B cell (primary cell): ENCODE results near the gene TPCN2.

Source experiments
- EZH2 ChIP-seq: IDR thresholded peaks from 2 replicates; pipeline ENCODE4 v1.6.1; 2012; ENCODE audit warnings: borderline replicate concordance, low read depth, mild to moderate bottlenecking, moderate library complexity, low read length; ENCODE audit not compliant: insufficient read depth, poor library complexity, severe bottlenecking
- TF ChIP-seq, protein P1 (sequence below): fragments of 200-600 bp; IDR thresholded peaks from one replicate; pipeline ENCODE4 v1.8.0; 2022; ENCODE audit warnings: antibody characterized with exemption, mild to moderate bottlenecking

DNA sequence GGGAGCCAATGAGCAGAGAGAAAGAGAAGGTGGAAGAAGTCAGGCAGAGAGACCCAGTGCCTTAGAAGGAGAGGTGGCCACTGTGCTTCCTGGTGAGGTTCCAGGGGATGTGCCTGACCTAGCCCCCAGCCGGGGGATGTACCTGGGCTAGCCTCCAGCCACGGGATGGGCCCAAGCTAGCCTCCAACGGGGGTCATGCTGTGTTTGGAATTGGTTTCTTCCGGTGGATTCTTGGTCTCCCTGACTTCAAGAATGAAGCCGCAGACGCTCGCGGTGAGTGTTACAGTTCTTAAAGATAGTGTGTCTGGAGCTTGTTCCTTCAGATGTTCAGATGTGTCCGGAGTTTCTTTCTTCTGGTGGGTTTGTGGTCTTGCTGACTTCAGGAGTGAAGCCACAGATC lies 100.1 kb downstream of the TPCN2 start:
- TF ChIP-seq EZH2, result no peak
- TF ChIP-seq, protein P1, sequence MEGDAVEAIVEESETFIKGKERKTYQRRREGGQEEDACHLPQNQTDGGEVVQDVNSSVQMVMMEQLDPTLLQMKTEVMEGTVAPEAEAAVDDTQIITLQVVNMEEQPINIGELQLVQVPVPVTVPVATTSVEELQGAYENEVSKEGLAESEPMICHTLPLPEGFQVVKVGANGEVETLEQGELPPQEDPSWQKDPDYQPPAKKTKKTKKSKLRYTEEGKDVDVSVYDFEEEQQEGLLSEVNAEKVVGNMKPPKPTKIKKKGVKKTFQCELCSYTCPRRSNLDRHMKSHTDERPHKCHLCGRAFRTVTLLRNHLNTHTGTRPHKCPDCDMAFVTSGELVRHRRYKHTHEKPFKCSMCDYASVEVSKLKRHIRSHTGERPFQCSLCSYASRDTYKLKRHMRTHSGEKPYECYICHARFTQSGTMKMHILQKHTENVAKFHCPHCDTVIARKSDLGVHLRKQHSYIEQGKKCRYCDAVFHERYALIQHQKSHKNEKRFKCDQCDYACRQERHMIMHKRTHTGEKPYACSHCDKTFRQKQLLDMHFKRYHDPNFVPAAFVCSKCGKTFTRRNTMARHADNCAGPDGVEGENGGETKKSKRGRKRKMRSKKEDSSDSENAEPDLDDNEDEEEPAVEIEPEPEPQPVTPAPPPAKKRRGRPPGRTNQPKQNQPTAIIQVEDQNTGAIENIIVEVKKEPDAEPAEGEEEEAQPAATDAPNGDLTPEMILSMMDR, result no peak
